H1 (cell line): ENCODE measurements around the gene TMUB1. TPM values are rescaled to one million over a fixed set of nuclear protein-coding genes. Genes with fewer than 3 reads are reported as not detected.

Experiments used
- RNF2 ChIP-seq: fragments of 200-900, 300-1000 bp; sonication (generic); IDR thresholded peaks from 2 replicates; pipeline ENCODE4 v1.7.1; 2016; ENCODE audit warnings: borderline replicate concordance, low read depth, mild to moderate bottlenecking, antibody characterized with exemption, low read length; ENCODE audit not compliant: poor library complexity, severe bottlenecking; ENCODE audit errors: missing control alignments
- SUZ12 ChIP-seq: fragments of 200-600 bp; sonication (generic); IDR thresholded peaks from 2 replicates; pipeline ENCODE4 v1.6.1; 2012; ENCODE audit warnings: mild to moderate bottlenecking, inconsistent platforms, low read length, moderate library complexity, mixed read lengths
- polyA plus RNA-seq, 7 experiments: library from polyadenylated mRNA; depleted of rRNA in 3 of 7; stranded (reverse) in 5 of 7; unstranded in 2 of 7; fragments of >200 nt in 5 of 7; fragments of 200-250 nt in 2 of 7; gene quantifications; 1 replicate in 5 of 7; 2 replicates in 1 of 7; 4 replicates in 1 of 7; pipeline versions ENCODE4 v1.2.1 to v1.2.3, GENCODE V29; 2011 to 2013; ENCODE audit warnings: missing spikeins in 2 of 7, mixed read lengths in 2 of 7
- total RNA-seq: library from RNA; stranded (reverse); fragmentation: NEBNext Ultra II Directional; extraction: Animal tissue kit (Norgen Biotek cat#: 25700); gene quantifications from 2 replicates; pipeline ENCODE4 v1.2.1, GENCODE V29; 2021

Gene TMUB1
- total and polyA plus RNA-seq, 2 of the 8 experiments (the other 6 are each of a cell fraction or from before 2014, with no cell fraction given), result 41.4 to 56.2 TPM

DNA sequence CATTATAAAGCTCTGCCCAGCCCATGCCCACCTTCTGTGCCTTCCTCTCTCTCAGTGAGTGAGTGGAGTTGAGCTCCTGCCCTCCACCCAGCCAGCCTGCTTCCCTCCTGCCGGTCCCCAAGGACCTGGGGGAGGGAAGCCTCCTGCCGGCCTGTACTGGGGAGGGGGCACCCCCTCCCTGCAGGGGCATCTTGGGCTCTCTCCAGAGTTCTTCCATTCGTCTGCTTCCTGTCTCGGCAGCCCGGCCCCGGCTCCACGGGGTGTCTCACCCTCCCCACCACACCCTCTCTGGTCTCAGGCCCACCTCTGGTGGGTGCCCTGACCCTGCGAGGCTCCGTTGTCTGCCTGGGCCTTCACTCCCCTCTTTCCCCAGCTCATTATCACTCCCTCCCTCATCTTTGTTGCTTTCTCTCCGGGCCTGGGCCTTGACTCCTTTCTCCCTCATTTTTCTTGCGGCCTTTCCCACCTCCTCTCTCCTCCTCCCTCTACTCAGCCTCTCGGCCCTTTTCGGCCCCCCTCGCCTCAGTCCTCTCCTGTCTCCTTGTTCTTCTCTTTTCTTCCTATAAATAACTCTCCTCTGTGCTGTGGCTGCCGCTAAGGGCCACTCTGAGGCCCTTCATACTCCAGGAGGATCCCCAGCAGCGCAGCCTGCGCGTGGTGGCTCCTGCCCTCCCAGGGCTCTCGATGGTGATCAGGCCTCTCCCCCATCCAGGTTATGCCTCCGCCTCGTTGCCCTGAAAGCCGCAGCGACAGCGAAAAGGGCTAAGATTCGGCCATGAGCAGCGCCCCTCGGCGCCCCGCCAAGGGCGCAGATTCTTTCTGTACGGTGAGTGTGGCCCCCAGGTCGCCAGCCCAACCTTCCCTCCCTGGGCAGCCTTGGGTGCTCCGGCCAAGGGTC is 21.8 kb downstream of the TMUB1 start (continued):
- TF ChIP-seq RNF2 (no peak), SUZ12 (no peak)
